Loucy (cell line): ENCODE data around the gene KLK3.

ENCODE experiments used
- H2AFZ ChIP-seq: fragments of 200-600 bp; sonication (generic); 2 replicates; pipeline ENCODE4 v1.6.0; 2016; ENCODE audit warnings: antibody characterized with exemption, mild to moderate bottlenecking, low read length, moderate library complexity
- H3F3A ChIP-seq: fragments of 200-600 bp; 2 replicates; pipeline ENCODE4 v1.6.0; 2016; ENCODE audit warnings: antibody characterized with exemption, low read depth, mild to moderate bottlenecking
- H3K27me3 ChIP-seq: fragments of 200-600 bp; sonication (generic); 2 replicates; pipeline ENCODE4 v1.6.1; 2014; ENCODE audit warnings: low read length, mild to moderate bottlenecking; ENCODE audit not compliant: insufficient read depth, poor library complexity, severe bottlenecking
- H3K36me3 ChIP-seq: fragments of 200-600 bp; sonication (generic); 2 replicates; pipeline ENCODE4 v1.6.1; 2016; ENCODE audit warnings: low read length; ENCODE audit not compliant: insufficient read depth
- H3K4me1 ChIP-seq: fragments of 200-600 bp; sonication (generic); 2 replicates; pipeline ENCODE4 v1.5.1; 2014; ENCODE audit warnings: low read length, mild to moderate bottlenecking; ENCODE audit not compliant: insufficient read depth, poor library complexity, severe bottlenecking
- H3K4me2 ChIP-seq: fragments of 200-600 bp; sonication (generic); 2 replicates; pipeline ENCODE4 v1.6.0; 2014; ENCODE audit warnings: antibody characterized with exemption, low read length, low read depth, mild to moderate bottlenecking; ENCODE audit not compliant: poor library complexity, severe bottlenecking
- H3K4me3 ChIP-seq: fragments of 200-600 bp; sonication (generic); 2 replicates; pipeline ENCODE4 v1.5.1; 2014; ENCODE audit warnings: low read length, mild to moderate bottlenecking, mixed read lengths; ENCODE audit not compliant: poor library complexity, severe bottlenecking
- H3K79me2 ChIP-seq: fragments of 200-600 bp; sonication (generic); 2 replicates; pipeline ENCODE4 v1.6.1; 2014; ENCODE audit warnings: low read length; ENCODE audit not compliant: insufficient read depth
- H3K9ac ChIP-seq: fragments of 200-600 bp; sonication (generic); 2 replicates; pipeline ENCODE4 v1.6.0; 2014; ENCODE audit warnings: mild to moderate bottlenecking, low read depth, low read length, moderate library complexity; ENCODE audit not compliant: poor library complexity, severe bottlenecking
- H3K9me2 ChIP-seq: fragments of 200-600 bp; sonication (generic); replicated peaks from 2 replicates; pipeline ENCODE4 v1.6.1; 2016; ENCODE audit warnings: low read depth, low read length, mixed read lengths
- H3K9me3 ChIP-seq: fragments of 200-600 bp; sonication (generic); 2 replicates; pipeline ENCODE4 v1.6.1; 2014; ENCODE audit warnings: mild to moderate bottlenecking, antibody characterized with exemption, low read length, low read depth; ENCODE audit not compliant: insufficient read depth
- H4K20me1 ChIP-seq: fragments of 200-600 bp; sonication (generic); 2 replicates; pipeline ENCODE4 v1.6.0; 2014; ENCODE audit warnings: antibody characterized with exemption, low read length, mild to moderate bottlenecking; ENCODE audit not compliant: insufficient read depth, poor library complexity, severe bottlenecking
- CTCF ChIP-seq: fragments of 200-600 bp; sonication (generic); conservative IDR thresholded peaks from 2 replicates; pipeline ENCODE4 v1.5.1; 2014; ENCODE audit warnings: mild to moderate bottlenecking, antibody characterized with exemption, low read length
- EZH2phosphoT487 ChIP-seq: fragments of 200-600 bp; IDR thresholded peaks from 2 replicates; pipeline ENCODE4 v1.6.1; 2018; ENCODE audit warnings: antibody characterized with exemption, mild to moderate bottlenecking, moderate library complexity, borderline replicate concordance

Gene KLK3

GRCh38 chr19:50858886-50859285 is 4.2 kb downstream of the KLK3 start:
- Histone ChIP-seq H2AFZ (no peak overlapping the region), H4K20me1 (no peaks in the 10 kb centered on the region), H3K36me3 (no peaks in the 10 kb centered on the region), H3K9ac (no peak overlapping the region), H3K79me2 (no peaks in the 10 kb centered on the region), H3K4me3 (no peak overlapping the region), H3K4me2 (no peak overlapping the region), H3K9me2 (no peaks in the 10 kb centered on the region), H3K4me1 (no peaks in the 10 kb centered on the region), H3K27me3 (no peaks in the 10 kb centered on the region), H3K9me3 (peaks cover 5% of the 10 kb centered on the region; the same call in 1 of the 2 replicates), H3F3A (no peaks in the 10 kb centered on the region)
- no peak for TF ChIP-seq CTCF
- TF ChIP-seq EZH2phosphoT487, result no peak

- Histone ChIP-seq H3K4me1 (no peaks in the 10 kb centered on the region), H2AFZ (no peak overlapping the region), H3K36me3 (no peaks in the 10 kb centered on the region), H3K27me3 (no peaks in the 10 kb centered on the region), H3K9me2 (no peaks in the 10 kb centered on the region), H3K9ac (no peak overlapping the region), H3F3A (no peaks in the 10 kb centered on the region), H3K9me3 (peaks cover 5% of the 10 kb centered on the region; the same call in 1 of the 2 replicates), H3K4me3 (no peak overlapping the region), H4K20me1 (no peaks in the 10 kb centered on the region), H3K4me2 (no peak overlapping the region), H3K79me2 (no peaks in the 10 kb centered on the region)
- TF ChIP-seq EZH2phosphoT487 (no peak), CTCF (no peak)
These were observed 5.1 kb downstream of the KLK3 start for GRCh38 chr19:50859849-50860248.

- Histone ChIP-seq H3K4me2 (no peak overlapping the region), H3K9me2 (no peaks in the 10 kb centered on the region), H2AFZ (no peak overlapping the region), H3K9me3 (peaks cover 5% of the 10 kb centered on the region; the same call in 1 of the 2 replicates), H4K20me1 (no peaks in the 10 kb centered on the region), H3K9ac (no peak overlapping the region), H3K27me3 (no peaks in the 10 kb centered on the region), H3K4me1 (no peaks in the 10 kb centered on the region), H3F3A (no peaks in the 10 kb centered on the region), H3K4me3 (no peak overlapping the region), H3K36me3 (no peaks in the 10 kb centered on the region), H3K79me2 (no peaks in the 10 kb centered on the region)
- TF ChIP-seq CTCF, result no peak
These were observed 6.3 kb downstream of the KLK3 start for GRCh38 chr19:50861010-50861409.
